ENCODE data around the gene KMT2C.

GRCh38 chr7:152423991-152424347 lies 11.8 kb downstream of the KMT2C start:
- no peak for TF ChIP-seq ATF6 (CRISPR knock-in tag; IDR thresholded peaks at IDR 0.05)
- TF ChIP-seq TEAD1 (CRISPR knock-in tag; IDR thresholded peaks at IDR 0.05) = no peak
- no peak for TF ChIP-seq USF1 (CRISPR knock-in tag; IDR thresholded peaks at IDR 0.05)
- TF ChIP-seq CTCF (IDR thresholded peaks at IDR 0.05) = no peak
- TF ChIP-seq SOX15 (CRISPR knock-in tag; IDR thresholded peaks at IDR 0.05) = no peak
